Ecto neural progenitor cell (in vitro differentiated cells): Measurements from ENCODE around the gene LONRF3.

Source experiments
- DNase-seq: peaks from one replicate; pipeline ENCODE4 v3.0.0-alpha.2; 2018; ENCODE audit warnings: low spot score

The LONRF3 gene

DNA sequence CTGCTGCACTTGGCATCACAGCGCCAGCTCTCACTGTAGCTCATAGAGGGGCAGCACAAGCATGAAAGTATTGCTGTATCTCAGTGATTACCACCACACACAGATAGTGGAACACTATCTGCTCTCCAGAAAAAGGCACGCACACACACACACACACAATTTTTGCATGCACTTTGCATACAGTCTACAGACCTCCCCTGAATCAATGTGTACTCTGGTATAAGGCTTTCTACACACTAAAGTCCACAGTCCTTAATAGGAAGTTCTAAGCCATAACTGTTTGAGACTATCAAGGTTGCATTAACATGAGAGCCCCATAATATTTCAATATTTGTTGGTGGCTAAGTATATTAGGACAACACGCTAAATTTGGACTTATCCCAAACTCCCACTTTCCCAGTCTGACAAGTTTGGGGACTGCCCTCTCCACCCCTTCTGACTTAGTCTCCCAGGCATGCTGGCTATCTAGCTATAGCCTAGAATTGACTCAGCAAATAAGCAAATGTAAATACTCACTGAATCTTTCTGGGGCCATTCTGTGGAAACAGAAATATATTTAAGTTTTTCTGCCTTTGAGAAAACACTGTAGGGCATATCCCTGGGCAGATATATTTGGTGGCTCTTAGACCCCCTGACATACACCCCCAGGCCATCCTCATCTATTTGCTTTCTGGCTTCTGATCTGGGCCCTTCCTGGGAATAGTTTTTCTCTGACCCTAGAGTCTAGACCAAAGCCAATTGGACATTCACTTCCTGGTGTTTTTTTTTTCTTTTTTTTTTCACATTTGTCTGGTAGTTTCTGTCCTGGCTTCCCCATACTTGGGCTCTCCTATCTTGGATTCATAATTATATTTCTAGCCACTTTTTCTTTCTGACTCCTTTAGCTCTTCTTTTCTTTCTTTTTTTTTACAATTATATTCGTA is 62.0 kb downstream of the LONRF3 start:
- DNase-seq, result no peak

DNA sequence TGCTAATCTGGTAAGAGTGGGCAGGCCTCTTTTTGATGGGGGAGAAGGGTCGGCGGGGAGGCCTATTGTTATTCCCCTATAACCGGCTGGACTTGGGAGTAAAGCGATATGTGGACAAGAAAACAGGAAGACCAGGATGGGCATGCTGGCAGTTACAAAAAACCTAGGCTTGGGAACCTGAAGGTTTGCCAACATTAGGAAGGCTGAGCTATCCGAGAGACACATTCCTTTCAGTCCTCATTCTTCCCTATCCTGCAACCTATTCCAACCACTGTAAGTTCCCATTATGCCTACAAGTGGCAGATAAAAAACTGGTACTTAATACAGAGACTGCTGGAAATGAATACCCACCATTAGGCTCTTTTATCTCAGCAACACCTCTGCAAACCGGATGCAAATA is 66.0 kb downstream of the LONRF3 start:
- no peak for DNase-seq

DNA sequence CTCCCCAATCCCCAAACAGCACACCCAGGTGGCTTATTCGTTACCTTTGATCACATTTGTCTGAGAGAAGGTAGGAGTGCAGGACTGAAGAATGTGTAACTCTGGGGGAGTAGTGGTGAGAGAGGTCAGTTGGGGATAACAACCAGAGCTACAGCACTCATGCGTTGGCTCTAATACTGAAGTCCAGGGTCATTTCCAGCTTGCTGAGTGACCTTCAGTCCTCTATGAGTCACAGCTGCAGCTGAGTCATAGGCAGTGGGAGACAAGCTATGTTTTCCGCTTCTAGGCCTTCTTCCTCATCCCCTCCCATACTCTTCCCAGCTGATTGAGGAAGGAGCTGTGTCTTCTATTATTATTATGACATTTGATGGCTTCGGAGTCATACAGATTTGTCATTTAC is 66.8 kb downstream of the LONRF3 start:
- no peak for DNase-seq

GRCh38 chrX:119042040-119042439 is 67.6 kb downstream of the LONRF3 start:
- no peak for DNase-seq

DNA sequence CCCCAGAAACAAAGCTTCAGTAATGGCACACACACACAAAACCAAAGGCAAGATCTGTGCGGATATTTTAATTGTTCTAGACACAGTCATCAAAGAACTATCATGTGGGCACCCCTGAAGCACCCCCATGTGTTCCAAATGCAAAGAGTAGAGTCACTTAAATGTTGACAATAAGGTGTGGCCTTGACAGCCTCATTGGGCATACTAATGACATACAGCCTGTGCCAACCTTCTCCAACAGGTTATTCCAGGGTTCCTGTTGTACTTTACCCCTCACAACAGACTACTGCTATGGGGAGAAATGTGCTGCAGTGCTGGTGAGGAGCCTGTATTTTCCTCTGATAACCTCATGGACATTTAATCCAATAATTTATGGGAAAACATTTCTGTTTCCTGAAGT is 68.6 kb downstream of the LONRF3 start:
- DNase-seq, result no peak

- no peak for DNase-seq
Measured at GRCh38 chrX:119045884-119046283, 71.5 kb downstream of the LONRF3 start.

GRCh38 chrX:119055687-119056086 is 81.3 kb downstream of the LONRF3 start:
- DNase-seq, result no peak

DNA sequence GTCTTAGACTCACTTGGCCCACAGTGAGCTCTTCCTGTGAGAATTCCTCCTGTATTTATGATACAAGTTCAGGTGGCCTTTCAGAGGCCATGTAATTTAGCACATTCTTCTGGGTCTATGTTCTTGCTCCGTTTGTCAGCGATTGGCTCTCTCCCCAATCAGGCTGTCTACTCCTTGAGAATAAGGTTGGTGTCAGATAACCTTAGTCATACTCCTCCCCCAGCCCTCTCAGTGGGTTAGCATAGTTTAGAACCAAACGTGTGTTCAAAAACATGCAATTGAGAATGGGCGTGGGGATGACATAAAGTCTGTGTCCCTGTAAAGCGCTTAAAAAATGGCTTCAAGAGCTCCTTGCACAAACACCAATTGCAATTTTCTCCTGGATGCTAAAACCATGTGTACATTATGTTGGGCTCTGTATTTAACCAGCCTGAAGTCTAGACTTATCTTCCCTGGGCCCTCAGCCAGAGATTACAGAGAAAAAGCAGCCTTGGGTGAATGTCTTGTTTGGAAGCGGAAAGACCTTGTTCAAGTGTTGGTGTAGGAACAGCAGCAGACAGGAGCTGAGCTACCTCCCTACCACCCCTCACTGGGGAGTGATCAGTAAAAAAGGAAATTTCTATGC is 88.4 kb downstream of the LONRF3 start:
- no peak for DNase-seq

GRCh38 chrX:119063428-119063827 is 89.0 kb downstream of the LONRF3 start:
- DNase-seq, result no peak

DNA sequence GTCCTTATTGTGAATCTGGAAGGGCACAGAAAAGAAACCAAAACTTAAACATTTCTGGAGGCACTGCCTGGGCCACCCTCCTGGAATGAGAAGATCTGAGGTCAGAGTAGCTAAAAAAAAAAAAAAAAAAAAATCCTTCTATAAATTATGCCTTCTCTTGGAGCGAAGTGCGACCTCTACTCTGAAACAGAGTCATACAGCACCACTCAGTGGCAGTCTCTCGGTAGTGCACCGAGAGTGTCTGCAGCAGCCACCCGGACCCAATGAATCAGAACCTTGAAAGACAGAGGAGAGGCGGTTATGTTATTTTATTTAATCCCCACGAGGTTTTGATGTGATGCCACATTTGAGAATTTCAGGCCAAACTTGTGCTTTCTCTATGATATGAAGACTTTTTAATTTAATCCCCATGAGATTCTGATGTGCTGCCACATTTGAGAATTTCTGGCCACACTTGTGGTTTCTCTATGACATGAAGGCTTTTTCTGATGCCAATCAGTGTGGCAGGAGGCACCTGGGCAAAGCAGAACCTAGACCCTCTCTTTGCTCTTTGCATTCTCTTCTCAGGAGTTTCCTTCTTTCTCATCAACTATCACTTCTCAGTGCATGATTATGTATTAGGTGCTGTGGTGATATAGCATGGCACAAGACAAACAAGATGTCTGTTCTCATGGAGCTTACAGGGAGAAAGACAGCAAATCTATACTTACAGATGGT is 92.8 kb downstream of the LONRF3 start:
- DNase-seq, result peak; percentile 47
